Mucosa of descending colon (tissue), 3 donors: ENCODE results near the gene PTGR1. TPM values are rescaled to one million over a fixed set of nuclear protein-coding genes. Genes with fewer than 3 reads are reported as not detected.

Experiments
- ATAC-seq: fragments of 200-7000 bp; cut with Tn5 transposase; one replicate; pipeline ENCODE4 v1.9.1; 2020; ENCODE audit warnings: mild to moderate bottlenecking, moderate library complexity
- DNase-seq, 3 donors: peaks; one replicate each; pipeline ENCODE4 v3.0.0-alpha.2; 2020
- H3K36me3 ChIP-seq: fragments of 200-600 bp; one replicate; pipeline ENCODE4 v1.8.0; 2021; ENCODE audit warnings: low read depth, mild to moderate bottlenecking
- H3K4me1 ChIP-seq: fragments of 200-600 bp; one replicate; pipeline ENCODE4 v1.8.0; 2021; ENCODE audit warnings: low read depth, mild to moderate bottlenecking
- H3K4me3 ChIP-seq: fragments of 200-600 bp; one replicate; pipeline ENCODE4 v1.8.0; 2021; ENCODE audit warnings: mild to moderate bottlenecking
- H3K9me3 ChIP-seq: fragments of 200-600 bp; one replicate; pipeline ENCODE4 v1.8.0; 2021; ENCODE audit warnings: mild to moderate bottlenecking
- CTCF ChIP-seq: fragments of 200-600 bp; IDR thresholded peaks from one replicate; pipeline ENCODE4 v1.8.0; 2022; ENCODE audit warnings: antibody characterized with exemption, mild to moderate bottlenecking
- intact Hi-C, 2 donors: fragments of 100-400 bp; cut with DNase I in 1 of 2; cut with micrococcal nuclease in 1 of 2; formaldehyde crosslinking; loops; one replicate each; pipeline versions ENCODE4 v1.11.0 to v1.11.1; 2022; cut with DNase I, micrococcal nuclease
- total RNA-seq, 3 donors: library from RNA; stranded (reverse); fragmentation: NEBNext Ultra II Directional in 2 of 3; extraction: Animal tissue kit (Norgen Biotek cat#: 25700) in 2 of 3; gene quantifications; one replicate each; pipeline versions ENCODE4 v1.2.1 to v1.2.4, GENCODE V29; 2021 to 2023
- donor health status: DM: no; HTN: no; CAD: no; lungs with moderate emphysema.
- donor health status: DM: no; HTN: no; CAD: no.
- donor health status: DM: no; HTN: yes; CAD: no.

Gene PTGR1
- total RNA-seq, 3 donors from 2014 or later = 41.5 to 83.7 (median 48.7) TPM

GRCh38 chr9:111601237-111602018, 2.0 kb upstream of the PTGR1 start:
- Histone ChIP-seq H3K9me3 (no peaks in the 10 kb centered on the region), H3K36me3 (no peaks in the 10 kb centered on the region), H3K4me1 (peaks cover 4% of the 10 kb centered on the region), H3K4me3 (no peak overlapping the region)
- DNase-seq (no peak), ATAC-seq (no peak)
- no peak for TF ChIP-seq CTCF
- intact Hi-C loops = no loop called here

GRCh38 chr9:111599955-111600343, 502 bp upstream of the PTGR1 start:
- Histone ChIP-seq H3K4me3 (peak overlapping the region; percentile 45), H3K9me3 (no peaks in the 10 kb centered on the region), H3K36me3 (no peaks in the 10 kb centered on the region), H3K4me1 (peaks cover 2% of the 10 kb centered on the region)
- ATAC-seq (peak; percentile 2), DNase-seq (no peak)
- TF ChIP-seq CTCF = no peak
- intact Hi-C loops = no loop called here

- ATAC-seq = peak; percentile 58
- TF ChIP-seq CTCF = no peak
- intact Hi-C loops = no loop called here
These were observed 735 bp downstream of the PTGR1 start for GRCh38 chr9:111598733-111599091.

GRCh38 chr9:111597852-111598732, 1.4 kb downstream of the PTGR1 start:
- ATAC-seq (peak; percentile 44), DNase-seq (peak; percentile 67 to 81 (median 70))
- no peaks in the 10 kb centered on the region for H3K4me1 ChIP-seq
- H3K9me3 ChIP-seq = no peaks in the 10 kb centered on the region
- intact Hi-C loops = no loop called here
- no peaks in the 10 kb centered on the region for H3K36me3 ChIP-seq
- peak overlapping the region; percentile 45 for H3K4me3 ChIP-seq
- TF ChIP-seq CTCF = peak; percentile 54

More at GRCh38 chr9:111598733-111599091, 735 bp downstream of the PTGR1 start:
- peak in 2 of 3 donors; percentile 52 to 62 for DNase-seq
- Histone ChIP-seq H3K4me3 (peak overlapping the region; percentile 45), H3K9me3 (no peaks in the 10 kb centered on the region), H3K4me1 (no peaks in the 10 kb centered on the region), H3K36me3 (no peaks in the 10 kb centered on the region)

- DNase-seq = no peak
- TF ChIP-seq CTCF = no peak
These were observed 10.6 kb downstream of the PTGR1 start for GRCh38 chr9:111588846-111589245.

More at GRCh38 chr9:111588846-111589245, 10.6 kb downstream of the PTGR1 start:
- intact Hi-C loops = no loop called here
- no peaks in the 10 kb centered on the region for H3K9me3 ChIP-seq
- H3K4me3 ChIP-seq = no peak overlapping the region
- ATAC-seq = no peak
- no peaks in the 10 kb centered on the region for H3K4me1 ChIP-seq
- no peaks in the 10 kb centered on the region for H3K36me3 ChIP-seq
